KMS-11 (cell line): Measurements from ENCODE around the gene CYP1A1.

ENCODE experiments used
- H2AFZ ChIP-seq: fragments of 200-600 bp; sonication (generic); 2 replicates; pipeline ENCODE4 v1.6.1; 2016; ENCODE audit warnings: antibody characterized with exemption, mixed run types, low read depth
- H3K27ac ChIP-seq: fragments of 200-600 bp; sonication (generic); 2 replicates; pipeline ENCODE4 v1.6.1; 2016; ENCODE audit warnings: mild to moderate bottlenecking, mixed run types
- H3K27me3 ChIP-seq: fragments of 200-600 bp; sonication (generic); 2 replicates; pipeline ENCODE4 v1.6.1; 2017; ENCODE audit warnings: mild to moderate bottlenecking, low read depth, mixed run types, moderate library complexity; ENCODE audit not compliant: insufficient read depth
- H3K36me3 ChIP-seq: fragments of 200-600 bp; sonication (generic); 2 replicates; pipeline ENCODE4 v1.6.1; 2017; ENCODE audit warnings: mild to moderate bottlenecking, mixed run types; ENCODE audit not compliant: insufficient read depth
- H3K4me1 ChIP-seq: fragments of 200-600 bp; sonication (generic); 2 replicates; pipeline ENCODE4 v1.6.1; 2016; ENCODE audit warnings: mild to moderate bottlenecking, low read depth, mixed run types; ENCODE audit not compliant: poor library complexity, severe bottlenecking
- H3K4me2 ChIP-seq: fragments of 200-600 bp; sonication (generic); 2 replicates; pipeline ENCODE4 v1.7.0; 2016; ENCODE audit warnings: mild to moderate bottlenecking, mixed run types
- H3K4me3 ChIP-seq: fragments of 200-600 bp; sonication (generic); IDR thresholded peaks from 2 replicates; pipeline ENCODE4 v1.6.1; 2017; ENCODE audit warnings: low read depth, low read length, mixed read lengths; ENCODE audit not compliant: insufficient read depth
- H3K79me2 ChIP-seq: fragments of 200-600 bp; sonication (generic); 2 replicates; pipeline ENCODE4 v1.6.1; 2016; ENCODE audit warnings: low read depth, mixed run types; ENCODE audit not compliant: insufficient read depth
- H3K9ac ChIP-seq: fragments of 200-600 bp; sonication (generic); 2 replicates; pipeline ENCODE4 v1.6.1; 2016; ENCODE audit warnings: mild to moderate bottlenecking, mixed run types
- H4K20me1 ChIP-seq: fragments of 200-600 bp; sonication (generic); 2 replicates; pipeline ENCODE4 v1.6.1; 2016; ENCODE audit warnings: mild to moderate bottlenecking, mixed run types; ENCODE audit not compliant: insufficient read depth
- CTCF ChIP-seq: fragments of 200-600 bp; sonication (generic); conservative IDR thresholded peaks from 2 replicates; pipeline ENCODE4 v1.6.1; 2017; ENCODE audit warnings: low read depth, mild to moderate bottlenecking, antibody characterized with exemption, low read length, moderate library complexity, mixed read lengths

CYP1A1 gene

GRCh38 chr15:74770211-74770903 is 45.0 kb upstream of the CYP1A1 start:
- H3K9ac ChIP-seq: no peak overlapping the region
- no peak for TF ChIP-seq CTCF
- no peak overlapping the region for H3K4me3 ChIP-seq
- H3K27me3 ChIP-seq: no peaks in the 10 kb centered on the region; the same call in 1 of the 2 replicates
- peaks cover 46% of the 10 kb centered on the region for H3K4me1 ChIP-seq
- no peak overlapping the region for H3K27ac ChIP-seq
- no peak overlapping the region for H3K4me2 ChIP-seq
- H3K79me2 ChIP-seq: no peaks in the 10 kb centered on the region
- H4K20me1 ChIP-seq: no peaks in the 10 kb centered on the region
- no peak overlapping the region; the same call in 1 of the 2 replicates for H2AFZ ChIP-seq
- H3K36me3 ChIP-seq: no peaks in the 10 kb centered on the region

GRCh38 chr15:74769463-74770025 is 44.2 kb upstream of the CYP1A1 start:
- no peaks in the 10 kb centered on the region for H3K79me2 ChIP-seq
- no peaks in the 10 kb centered on the region; the same call in 1 of the 2 replicates for H3K27me3 ChIP-seq
- H4K20me1 ChIP-seq: no peaks in the 10 kb centered on the region
- no peak overlapping the region for H3K4me3 ChIP-seq
- no peaks in the 10 kb centered on the region for H3K36me3 ChIP-seq
- no peak overlapping the region for H2AFZ ChIP-seq
- H3K4me2 ChIP-seq: no peak overlapping the region
- no peak overlapping the region for H3K27ac ChIP-seq
- TF ChIP-seq CTCF: no peak
- H3K4me1 ChIP-seq: peaks cover 38% of the 10 kb centered on the region
- H3K9ac ChIP-seq: no peak overlapping the region

GRCh38 chr15:74768771-74769342 is 43.5 kb upstream of the CYP1A1 start:
- peaks cover 31% of the 10 kb centered on the region for H3K4me1 ChIP-seq
- H3K9ac ChIP-seq: no peak overlapping the region
- no peak overlapping the region for H3K4me3 ChIP-seq
- H2AFZ ChIP-seq: peak overlapping the region; percentile 67
- peak overlapping the region; percentile 78; the same call in 1 of the 2 replicates for H3K4me2 ChIP-seq
- TF ChIP-seq CTCF: peak; percentile 94
- no peaks in the 10 kb centered on the region; the same call in 1 of the 2 replicates for H3K27me3 ChIP-seq
- no peaks in the 10 kb centered on the region for H3K79me2 ChIP-seq
- H3K27ac ChIP-seq: no peak overlapping the region
- H4K20me1 ChIP-seq: no peaks in the 10 kb centered on the region
- no peaks in the 10 kb centered on the region for H3K36me3 ChIP-seq

GRCh38 chr15:74768099-74768770 is 42.9 kb upstream of the CYP1A1 start:
- no peaks in the 10 kb centered on the region; the same call in 1 of the 2 replicates for H3K27me3 ChIP-seq
- no peak for TF ChIP-seq CTCF
- H3K4me1 ChIP-seq: peaks cover 25% of the 10 kb centered on the region
- no peak overlapping the region for H3K27ac ChIP-seq
- H3K4me2 ChIP-seq: peak overlapping the region; percentile 78; the same call in 1 of the 2 replicates
- no peaks in the 10 kb centered on the region for H4K20me1 ChIP-seq
- no peak overlapping the region for H3K4me3 ChIP-seq
- H2AFZ ChIP-seq: peak overlapping the region; percentile 67
- no peaks in the 10 kb centered on the region for H3K36me3 ChIP-seq
- no peaks in the 10 kb centered on the region for H3K79me2 ChIP-seq
- H3K9ac ChIP-seq: no peak overlapping the region
